Smooth muscle cell of the brain vasculature (primary cell): Measurements from ENCODE around the gene TIMM8A.
"Not testable (repeated sequence)": the region's sequence is repeated elsewhere in the genome, so short reads cannot be mapped to it uniquely, and the experiment has no call there.

Experiments used
- DNase-seq: peaks from one replicate; pipeline ENCODE4 v3.0.0-alpha.2; 2012; ENCODE audit warnings: low read depth, low spot score

The TIMM8A gene

DNA sequence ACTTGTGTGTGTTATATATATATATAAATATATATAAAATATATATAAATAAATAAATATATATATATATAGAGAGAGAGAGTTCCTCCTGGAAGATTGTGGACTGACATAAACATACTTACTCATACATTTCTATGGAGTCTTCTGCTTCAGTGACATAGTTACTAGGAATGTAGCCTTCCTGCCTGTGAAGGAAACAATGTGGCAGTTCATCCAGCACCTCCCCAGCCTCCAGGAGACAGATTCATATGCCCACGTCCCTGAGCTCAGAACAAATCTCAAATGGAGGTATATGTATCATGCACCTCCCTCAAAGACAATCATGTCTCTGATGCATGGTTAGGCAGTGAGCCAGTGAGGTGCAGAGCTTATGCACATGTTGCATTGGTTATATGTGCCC lies 11.4 kb upstream of the TIMM8A start:
- no peak for DNase-seq

DNA sequence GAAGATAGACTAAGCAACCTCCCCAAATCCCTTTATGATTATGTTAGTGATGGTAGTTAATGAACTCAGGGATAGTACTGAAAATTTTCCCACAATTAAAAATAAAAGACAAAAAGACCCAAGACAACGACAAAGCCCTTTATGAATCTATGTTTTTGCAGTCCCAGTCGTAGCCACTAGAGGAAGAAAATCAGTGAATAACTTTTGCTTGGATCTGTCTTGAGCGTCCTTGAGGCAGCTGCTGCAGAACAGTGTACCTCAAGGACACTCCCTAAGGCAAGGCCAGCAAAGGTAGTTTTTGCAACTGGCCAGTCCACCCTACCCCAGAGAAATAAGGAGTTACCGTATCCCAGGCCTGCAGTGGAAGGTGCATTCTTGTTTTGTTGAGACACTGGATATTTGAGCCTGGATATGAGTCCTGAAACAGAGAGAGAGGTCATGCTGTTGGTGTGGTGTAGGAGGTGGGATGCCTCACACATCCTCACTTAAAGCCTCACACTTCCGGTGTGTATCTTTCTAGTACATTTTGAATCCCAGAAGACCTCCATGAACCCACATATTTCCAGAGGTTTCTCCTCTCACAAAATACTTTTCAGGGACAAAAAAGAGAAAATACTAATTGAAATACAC lies 8.7 kb upstream of the TIMM8A start:
- no peak for DNase-seq

DNA sequence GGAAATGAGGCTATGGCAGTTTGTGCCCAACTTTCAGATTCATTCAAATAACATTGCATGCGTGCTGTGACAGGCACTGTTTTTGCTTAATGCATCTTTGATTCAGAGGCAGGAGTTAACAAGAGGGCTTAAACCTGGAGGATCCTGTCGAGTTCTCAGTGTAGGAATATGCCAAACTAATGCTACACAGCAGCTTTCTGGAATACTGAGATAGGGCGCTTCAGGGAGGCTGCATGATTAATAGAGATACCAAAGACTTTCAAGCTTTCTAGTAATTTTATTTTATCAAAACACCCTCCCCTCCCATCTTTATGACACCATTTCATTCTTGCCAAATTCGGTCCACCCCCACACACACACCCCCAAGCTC lies 636 bp upstream of the TIMM8A start:
- DNase-seq, result no peak

DNA sequence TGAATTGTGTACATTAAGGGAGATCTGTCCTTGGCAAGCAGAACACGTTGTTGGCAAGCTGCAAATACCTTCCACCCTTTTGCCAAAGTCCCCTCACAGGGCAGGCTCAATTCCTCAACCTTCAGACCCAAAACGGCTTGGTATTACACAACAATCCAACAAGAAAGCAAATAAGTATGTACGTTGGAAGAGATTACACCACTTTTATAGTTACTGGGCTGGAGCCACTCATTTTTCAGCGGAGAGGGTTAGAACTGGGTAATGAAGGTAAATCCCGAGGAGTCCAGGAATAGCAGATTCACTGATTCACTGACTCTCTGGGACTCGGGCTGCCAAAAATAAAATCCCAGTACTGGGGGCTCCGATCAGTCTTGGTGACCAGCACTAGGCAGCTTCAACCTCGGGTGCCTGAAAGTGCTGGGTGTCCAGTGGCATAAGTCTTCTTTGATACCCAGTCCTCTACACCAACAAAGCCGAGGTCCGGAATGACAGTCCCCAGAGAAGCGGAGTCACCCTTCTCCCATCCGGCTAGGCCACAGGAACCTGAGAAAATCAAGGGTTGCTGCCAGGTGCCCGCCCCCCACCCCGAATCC lies 587 bp downstream of the TIMM8A start:
- no peak for DNase-seq

GRCh38 chrX:101337776-101338271 lies 10.7 kb downstream of the TIMM8A start:
- DNase-seq, result no peak

DNA sequence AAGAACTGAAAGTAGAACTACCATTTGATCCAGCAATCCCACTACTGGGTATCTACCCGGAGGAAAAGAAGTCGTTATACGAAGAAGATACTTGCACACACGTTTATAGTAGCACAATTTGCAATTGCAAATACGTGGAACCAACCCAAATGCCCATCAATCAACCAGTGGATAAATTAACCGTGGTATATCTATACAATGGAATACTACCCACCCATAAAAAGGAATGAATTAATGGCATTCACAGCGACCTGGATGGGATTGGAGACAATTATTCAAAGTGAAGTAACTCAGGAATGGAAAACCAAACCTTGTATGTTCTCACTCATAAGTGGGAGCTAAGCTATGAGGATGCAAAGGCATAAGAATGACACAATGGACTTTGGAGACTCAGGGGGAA lies 14.2 kb downstream of the TIMM8A start:
- not testable (repeated sequence) for DNase-seq

DNA sequence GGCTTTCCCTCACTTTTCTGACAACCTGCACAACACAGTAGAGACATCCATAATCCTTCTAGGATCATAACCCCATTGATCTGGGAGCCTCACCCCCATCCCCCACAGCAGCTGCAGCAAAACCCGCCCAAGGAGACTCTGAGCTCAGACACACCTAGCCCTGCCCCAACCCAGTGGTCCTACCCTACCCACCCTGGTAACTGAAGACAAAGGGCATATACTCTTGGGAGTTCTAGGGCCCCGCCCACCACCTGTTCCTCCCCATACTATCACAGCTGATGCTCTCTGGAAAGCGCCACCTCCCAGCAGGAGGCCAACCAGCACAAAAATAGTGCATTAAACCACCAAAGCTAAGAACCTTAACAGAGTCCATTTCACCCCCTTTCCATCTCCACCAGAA lies 21.9 kb downstream of the TIMM8A start:
- not testable (repeated sequence) for DNase-seq

- no peak for DNase-seq
Observed at GRCh38 chrX:101303790-101304189, 44.8 kb downstream of the TIMM8A start.
